Endothelial cell of umbilical vein (primary cell): ENCODE measurements around the gene LDHAL6B.

Experiments
- EZH2 ChIP-seq: IDR thresholded peaks from 2 replicates; pipeline ENCODE4 v1.6.1; 2012; ENCODE audit warnings: borderline replicate concordance, low read depth, mild to moderate bottlenecking, moderate library complexity, low read length, inconsistent platforms; ENCODE audit not compliant: severe bottlenecking
- FOS ChIP-seq: IDR thresholded peaks from 2 replicates; pipeline ENCODE4 v1.6.1; 2011; ENCODE audit warnings: mild to moderate bottlenecking, low read length, moderate library complexity, borderline replicate concordance; ENCODE audit not compliant: insufficient read depth
- GATA2 ChIP-seq: IDR thresholded peaks from 2 replicates; pipeline ENCODE4 v1.7.0; 2011; ENCODE audit warnings: low read depth, mild to moderate bottlenecking, moderate library complexity, mixed read lengths, low read length; ENCODE audit not compliant: insufficient read length, insufficient read depth
- JUN ChIP-seq: IDR thresholded peaks from 2 replicates; pipeline ENCODE4 v1.6.1; 2011; ENCODE audit warnings: borderline replicate concordance, low read depth; ENCODE audit not compliant: insufficient read length, insufficient read depth
- POLR2A ChIP-seq: IDR thresholded peaks from 2 replicates; pipeline ENCODE4 v1.6.1; 2012; ENCODE audit warnings: low read depth, mild to moderate bottlenecking, control low read depth, low read length
- POLR2AphosphoS5 ChIP-seq: IDR thresholded peaks from 2 replicates; pipeline ENCODE4 v1.6.1; 2012; ENCODE audit warnings: low read depth, mild to moderate bottlenecking, control low read depth, low read length, moderate library complexity; ENCODE audit not compliant: insufficient read depth
- TF ChIP-seq, protein P1 (sequence below): IDR thresholded peaks from 2 replicates; pipeline ENCODE4 v1.6.1; 2011; ENCODE audit not compliant: insufficient read depth, insufficient read length
- TF ChIP-seq, protein P2 (sequence below), 2 donors: IDR thresholded peaks; 1 replicate in 1 of 2; 2 replicates in 1 of 2; pipeline ENCODE4 v1.5.1; 2011; ENCODE audit warnings: low read length in 2 of 2, mild to moderate bottlenecking in 2 of 2, moderate library complexity in 2 of 2, control low read depth in 1 of 2, inconsistent platforms in 1 of 2, low read depth in 1 of 2; ENCODE audit not compliant: insufficient read depth in 1 of 2; ENCODE audit errors: extremely low read depth in 1 of 2

DNA sequence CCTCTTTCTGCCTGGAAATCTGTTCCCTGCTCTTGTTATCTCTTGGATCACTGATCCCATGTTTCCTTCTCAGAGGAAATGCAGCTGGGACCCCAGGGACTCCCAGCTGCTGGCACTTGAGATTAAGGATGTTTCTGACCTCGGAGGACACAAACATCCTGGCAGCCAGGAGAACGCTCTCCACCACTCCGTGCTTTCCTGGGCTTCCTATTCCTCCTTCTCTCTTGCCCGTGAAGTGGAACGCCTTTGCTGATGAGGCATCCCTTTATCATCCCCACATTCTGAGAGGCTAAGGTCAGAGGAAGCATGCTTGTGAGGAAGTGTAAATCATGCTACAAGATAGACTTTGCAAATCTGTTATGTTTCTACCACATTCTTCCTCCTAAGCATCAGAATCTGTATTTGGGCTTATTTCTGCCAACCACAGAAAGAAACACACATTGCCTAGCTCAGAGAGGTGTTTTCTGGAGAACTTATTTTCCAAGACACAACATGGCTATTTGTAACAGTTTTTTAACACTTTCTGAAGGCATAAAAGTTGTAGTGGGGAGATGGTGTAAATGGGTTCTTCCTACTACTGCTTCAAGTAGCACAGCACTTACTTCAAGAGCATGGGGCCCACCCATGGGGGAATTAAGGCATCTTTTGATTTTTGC lies 25.6 kb upstream of the LDHAL6B start:
- TF ChIP-seq, protein P1, sequence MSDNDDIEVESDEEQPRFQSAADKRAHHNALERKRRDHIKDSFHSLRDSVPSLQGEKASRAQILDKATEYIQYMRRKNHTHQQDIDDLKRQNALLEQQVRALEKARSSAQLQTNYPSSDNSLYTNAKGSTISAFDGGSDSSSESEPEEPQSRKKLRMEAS = no peak
- no peak for TF ChIP-seq POLR2A
- TF ChIP-seq, protein P2, sequence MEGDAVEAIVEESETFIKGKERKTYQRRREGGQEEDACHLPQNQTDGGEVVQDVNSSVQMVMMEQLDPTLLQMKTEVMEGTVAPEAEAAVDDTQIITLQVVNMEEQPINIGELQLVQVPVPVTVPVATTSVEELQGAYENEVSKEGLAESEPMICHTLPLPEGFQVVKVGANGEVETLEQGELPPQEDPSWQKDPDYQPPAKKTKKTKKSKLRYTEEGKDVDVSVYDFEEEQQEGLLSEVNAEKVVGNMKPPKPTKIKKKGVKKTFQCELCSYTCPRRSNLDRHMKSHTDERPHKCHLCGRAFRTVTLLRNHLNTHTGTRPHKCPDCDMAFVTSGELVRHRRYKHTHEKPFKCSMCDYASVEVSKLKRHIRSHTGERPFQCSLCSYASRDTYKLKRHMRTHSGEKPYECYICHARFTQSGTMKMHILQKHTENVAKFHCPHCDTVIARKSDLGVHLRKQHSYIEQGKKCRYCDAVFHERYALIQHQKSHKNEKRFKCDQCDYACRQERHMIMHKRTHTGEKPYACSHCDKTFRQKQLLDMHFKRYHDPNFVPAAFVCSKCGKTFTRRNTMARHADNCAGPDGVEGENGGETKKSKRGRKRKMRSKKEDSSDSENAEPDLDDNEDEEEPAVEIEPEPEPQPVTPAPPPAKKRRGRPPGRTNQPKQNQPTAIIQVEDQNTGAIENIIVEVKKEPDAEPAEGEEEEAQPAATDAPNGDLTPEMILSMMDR (IDR thresholded peaks at IDR 0.05; ENCODE audit: extremely low read depth in 1 of 2, insufficient read depth in 1 of 2, low read depth in 1 of 2, low read length in 2 of 2) = no peak
- no peak for TF ChIP-seq POLR2AphosphoS5
- no peak for TF ChIP-seq GATA2
- TF ChIP-seq JUN = no peak
- no peak for TF ChIP-seq EZH2
- no peak for TF ChIP-seq FOS
